ENCODE measurements around the gene AGMO. TPM values are rescaled to one million over a fixed set of nuclear protein-coding genes. Genes with fewer than 3 reads are reported as not detected.

The AGMO gene
- total and polyA plus RNA-seq, 12 donors = 0.05 to 0.34 (median 0.15) TPM; not detected in 7

GRCh38 chr7:15397159-15397550 lies 164.7 kb downstream of the AGMO start:
- intact Hi-C loops (cut with DNase I) = no loop called here
- no peaks in the 10 kb centered on the region for H3K27me3 ChIP-seq
- H3K4me1 ChIP-seq (replicated peaks in 1 of 2) = no peaks in the 10 kb centered on the region
- 90 to 94% (median 93%) methylated on average over 17 to 43 of the region's 43 CpGs for WGBS, 4 donors
- no peak overlapping the region for H3K27ac ChIP-seq
- no peaks in the 10 kb centered on the region for H3K36me3 ChIP-seq (replicated peaks in 1 of 2)
- H3K4me3 ChIP-seq = no peak overlapping the region
- no peak for TF ChIP-seq POLR2A (IDR thresholded peaks at IDR 0.05)
- no peak for TF ChIP-seq CTCF (IDR thresholded peaks at IDR 0.05)
- DNase-seq = no peak
- no peaks in the 10 kb centered on the region for H3K9me3 ChIP-seq (replicated peaks in 1 of 3)

GRCh38 chr7:15396210-15397158 lies 165.3 kb downstream of the AGMO start:
- H3K27me3 ChIP-seq = no peaks in the 10 kb centered on the region
- no peaks in the 10 kb centered on the region for H3K9me3 ChIP-seq (replicated peaks in 1 of 3)
- H3K4me3 ChIP-seq = no peak overlapping the region
- H3K27ac ChIP-seq = no peak overlapping the region
- no peaks in the 10 kb centered on the region for H3K4me1 ChIP-seq (replicated peaks in 1 of 2)
- intact Hi-C loops (cut with DNase I) = no loop called here
- 82 to 89% (median 84%) methylated on average over 24 of the region's 24 CpGs for WGBS, 4 donors
- TF ChIP-seq POLR2A (IDR thresholded peaks at IDR 0.05) (no peak), CTCF (IDR thresholded peaks at IDR 0.05) (no peak)
- H3K36me3 ChIP-seq (replicated peaks in 1 of 2) = no peaks in the 10 kb centered on the region
- DNase-seq = no peak

- intact Hi-C loops (cut with DNase I) = no loop called here
- TF ChIP-seq POLR2A (IDR thresholded peaks at IDR 0.05) (no peak), CTCF (IDR thresholded peaks at IDR 0.05) (no peak)
These were observed 172.7 kb downstream of the AGMO start for GRCh38 chr7:15389073-15389472.

GRCh38 chr7:15378494-15379145 lies 183.2 kb downstream of the AGMO start:
- H3K9me3 ChIP-seq (replicated peaks in 1 of 3) = no peaks in the 10 kb centered on the region
- DNase-seq = no peak
- H3K36me3 ChIP-seq (replicated peaks in 1 of 2) = no peaks in the 10 kb centered on the region
- no peaks in the 10 kb centered on the region for H3K4me1 ChIP-seq (replicated peaks in 1 of 2)
- WGBS, 4 donors = 83 to 91% (median 88%) methylated on average over 2 of the region's 2 CpGs
- no peak overlapping the region for H3K27ac ChIP-seq
- intact Hi-C loops (cut with DNase I) = no loop called here
- no peaks in the 10 kb centered on the region for H3K27me3 ChIP-seq
- TF ChIP-seq CTCF (IDR thresholded peaks at IDR 0.05) = no peak
- no peak for TF ChIP-seq POLR2A (IDR thresholded peaks at IDR 0.05)
- no peak overlapping the region for H3K4me3 ChIP-seq

More at GRCh38 chr7:15389073-15389472, 172.7 kb downstream of the AGMO start:
- Histone ChIP-seq H3K4me3 (no peak overlapping the region), H3K4me1 (replicated peaks in 1 of 2) (no peaks in the 10 kb centered on the region), H3K27me3 (no peaks in the 10 kb centered on the region), H3K36me3 (replicated peaks in 1 of 2) (no peaks in the 10 kb centered on the region), H3K9me3 (replicated peaks in 1 of 3) (peaks cover 0 to 5% (median 0%) of the 10 kb centered on the region in 3 donors), H3K27ac (no peak overlapping the region)
- WGBS, 4 donors = 64 to 87% (median 73%) methylated on average over 1 of the region's 1 CpG
- no peak for DNase-seq
